DMS114 treated with DMSO at 0.1 percent for 48 hours (cell line): ENCODE results near the gene PI4KA.
A peak's percentile ranks its signal among the peaks of the same experiment; 100 is the strongest.
"Not testable (repeated sequence)": the region's sequence is repeated elsewhere in the genome, so short reads cannot be mapped to it uniquely, and the experiment has no call there.

Experiments used
- DNase-seq: peaks from one replicate; lab custom pipeline; 2025; ENCODE audit not compliant: unreplicated experiment; lab: John Stamatoyannopoulos, UW

PI4KA gene

GRCh38 chr22:20702175-20702545 is 156.5 kb downstream of the PI4KA start:
- DNase-seq = not testable (repeated sequence)

- DNase-seq = not testable (repeated sequence)
Measured at GRCh38 chr22:20701680-20702136, 156.9 kb downstream of the PI4KA start.

GRCh38 chr22:20700347-20700746 is 158.3 kb downstream of the PI4KA start:
- not testable (repeated sequence) for DNase-seq

GRCh38 chr22:20699856-20700255 is 158.8 kb downstream of the PI4KA start:
- DNase-seq = not testable (repeated sequence)

GRCh38 chr22:20697481-20698113 is 161.0 kb downstream of the PI4KA start:
- peak; percentile 36 for DNase-seq

GRCh38 chr22:20696056-20696455 is 162.6 kb downstream of the PI4KA start:
- DNase-seq = not testable (repeated sequence)

GRCh38 chr22:20695205-20695604 is 163.4 kb downstream of the PI4KA start:
- not testable (repeated sequence) for DNase-seq

- not testable (repeated sequence) for DNase-seq
Measured at GRCh38 chr22:20694256-20694655, 164.4 kb downstream of the PI4KA start.

GRCh38 chr22:20692926-20693325 is 165.7 kb downstream of the PI4KA start:
- DNase-seq = not testable (repeated sequence)

GRCh38 chr22:20690586-20691317 is 167.9 kb downstream of the PI4KA start:
- not testable (repeated sequence) for DNase-seq

- not testable (repeated sequence) for DNase-seq
Measured at GRCh38 chr22:20687356-20688172, 171.0 kb downstream of the PI4KA start.

GRCh38 chr22:20685764-20686163 is 172.8 kb downstream of the PI4KA start:
- not testable (repeated sequence) for DNase-seq

- DNase-seq = not testable (repeated sequence)
Measured at GRCh38 chr22:20678792-20679435, 179.7 kb downstream of the PI4KA start.

- DNase-seq = no peak
Measured at GRCh38 chr22:20677684-20678242, 180.8 kb downstream of the PI4KA start.

- DNase-seq = not testable (repeated sequence)
Measured at GRCh38 chr22:20675613-20676012, 183.0 kb downstream of the PI4KA start.

GRCh38 chr22:20674998-20675397 is 183.6 kb downstream of the PI4KA start:
- no peak for DNase-seq

- DNase-seq = no peak
Measured at GRCh38 chr22:20673295-20674195, 185.1 kb downstream of the PI4KA start.

GRCh38 chr22:20672732-20673131 is 185.9 kb downstream of the PI4KA start:
- no peak for DNase-seq

GRCh38 chr22:20672082-20672424 is 186.6 kb downstream of the PI4KA start:
- no peak for DNase-seq
